ENCODE data around the gene LRBA.

LRBA gene

GRCh38 chr4:150247184-150247583, 767.9 kb downstream of the LRBA start:
- in situ Hi-C loops (cut with MboI; ENCODE audit: low sequenced_read_pairs, unreplicated experiment): no loop called here
- no peak for TF ChIP-seq CTCF (IDR thresholded peaks at IDR 0.05; ENCODE audit: borderline replicate concordance, control extremely low read depth, extremely low read depth, insufficient read depth, missing control alignments)
- DNase-seq (ENCODE audit: low spot score): no peak

- no peak for TF ChIP-seq CTCF (IDR thresholded peaks at IDR 0.05; ENCODE audit: borderline replicate concordance, control extremely low read depth, extremely low read depth, insufficient read depth, missing control alignments)
- in situ Hi-C loops (cut with MboI; ENCODE audit: low sequenced_read_pairs, unreplicated experiment): no loop called here
- no peak for DNase-seq (ENCODE audit: low spot score)
Measured at GRCh38 chr4:150244600-150244999, 770.5 kb downstream of the LRBA start.

- in situ Hi-C loops (cut with MboI; ENCODE audit: low sequenced_read_pairs, unreplicated experiment): no loop called here
- no peak for TF ChIP-seq CTCF (IDR thresholded peaks at IDR 0.05; ENCODE audit: borderline replicate concordance, control extremely low read depth, extremely low read depth, insufficient read depth, missing control alignments)
- no peak for DNase-seq (ENCODE audit: low spot score)
Measured at GRCh38 chr4:150243932-150244331, 771.2 kb downstream of the LRBA start.

- peak; percentile 73 for TF ChIP-seq CTCF (IDR thresholded peaks at IDR 0.05; ENCODE audit: borderline replicate concordance, control extremely low read depth, extremely low read depth, insufficient read depth, missing control alignments)
- DNase-seq (ENCODE audit: low spot score): peak; percentile 51
- in situ Hi-C loops (cut with MboI; ENCODE audit: low sequenced_read_pairs, unreplicated experiment): no loop called here
Measured at GRCh38 chr4:150242820-150243458, 772.1 kb downstream of the LRBA start.

GRCh38 chr4:150240011-150240410, 775.1 kb downstream of the LRBA start:
- no peak for TF ChIP-seq CTCF (IDR thresholded peaks at IDR 0.05; ENCODE audit: borderline replicate concordance, control extremely low read depth, extremely low read depth, insufficient read depth, missing control alignments)
- in situ Hi-C loops (cut with MboI; ENCODE audit: low sequenced_read_pairs, unreplicated experiment): no loop called here
- DNase-seq (ENCODE audit: low spot score): no peak

- no peak for DNase-seq (ENCODE audit: low spot score)
- in situ Hi-C loops (cut with MboI; ENCODE audit: low sequenced_read_pairs, unreplicated experiment): no loop called here
- no peak for TF ChIP-seq CTCF (IDR thresholded peaks at IDR 0.05; ENCODE audit: borderline replicate concordance, control extremely low read depth, extremely low read depth, insufficient read depth, missing control alignments)
Measured at GRCh38 chr4:150238591-150238990, 776.5 kb downstream of the LRBA start.
